Pancreas (tissue), 10 donors: Measurements from ENCODE around the gene NDC1. TPM values are rescaled to one million over a fixed set of nuclear protein-coding genes. Genes with fewer than 3 reads are reported as not detected.

Experiments
- ATAC-seq, 4 donors: fragments of 200-7000 bp; cut with Tn5 transposase; one replicate each; pipeline versions ENCODE4 v1.8.0 to v1.9.1; 2020; ENCODE audit warnings: mild to moderate bottlenecking in 4 of 4, moderate library complexity in 4 of 4
- DNase-seq, 6 donors: peaks; one replicate each; pipeline ENCODE4 v3.0.0-alpha.2; 2020
- FAIRE-seq: peaks from 2 replicates; lab custom pipeline; 2012; peaks lifted over from hg19 to GRCh38; lab: Jason Lieb, UNC
- H3K27ac ChIP-seq, 4 donors: fragments of 200-600 bp; sonication (generic); 1 replicate in 3 of 4; 2 replicates in 1 of 4; pipeline versions ENCODE4 v1.5.0 to v1.8.0; 2020
- H3K27me3 ChIP-seq, 4 donors: fragments of 200-600 bp; one replicate each; pipeline ENCODE4 v1.8.0; 2021
- H3K36me3 ChIP-seq, 3 donors: fragments of 200-600 bp; sonication (generic) in 1 of 3; one replicate each; pipeline versions ENCODE4 v1.5.0 to v1.8.0; 2020 to 2021
- H3K4me1 ChIP-seq, 3 donors: fragments of 200-600 bp; one replicate each; pipeline ENCODE4 v1.8.0; 2021
- H3K4me3 ChIP-seq, 4 donors: fragments of 200-600 bp; sonication (generic) in 2 of 4; one replicate each; pipeline versions ENCODE4 v1.5.0 to v1.8.0; 2020 to 2021
- H3K9me3 ChIP-seq, 4 donors: fragments of 200-600 bp; one replicate each; pipeline ENCODE4 v1.8.0; 2021
- WGBS, 2 donors: extraction: QIAGEN DNeasy Blood & Tissue Kit; methylation state at CpG; one replicate each; pipeline ENCODE4 v1.1.7; 2013; 5-methylcytosine and 5-hydroxymethylcytosine counted together
- intact Hi-C, 3 donors: fragments of 100-400 bp; cut with DNase I; formaldehyde crosslinking; loops; one replicate each; pipeline versions ENCODE4 v1.11.1 to v1.14.2; 2022
- polyA plus RNA-seq, 2 donors: library from polyadenylated mRNA; stranded (reverse); fragments of 200-250 nt; gene quantifications; one replicate each; pipeline ENCODE4 v1.2.3, GENCODE V29; 2013
- total RNA-seq, 6 donors: library from RNA; stranded (reverse); fragmentation: NEBNext Ultra II Directional in 4 of 6; extraction: Animal tissue kit (Norgen Biotek cat#: 25700) in 4 of 6; gene quantifications; one replicate each; pipeline versions ENCODE4 v1.2.1 to v1.2.4, GENCODE V29; 2021 to 2023
- TF ChIP-seq, protein P1 (sequence below), 4 donors: fragments of 200-600 bp; sonication (generic) in 3 of 4; IDR thresholded peaks; one replicate each; pipeline versions ENCODE4 v1.5.0 to v1.8.0; 2021; ENCODE audit warnings: antibody characterized with exemption in 4 of 4
- donor health status: healthy with polysubstance abuse.
- donor health status: DM: no; HTN: no; CAD: no; lungs with moderate emphysema.
- donor health status: DM: no; HTN: no; CAD: no.
- donor health status: control.
- donor health status: control.
- donor health status: Bipolar disorder and iron deficiency.
- donor health status: DM: yes; HTN: yes; CAD: no.
- donor health status: DM: no; HTN: no; CAD: no.
- donor health status: DM: no; HTN: no; CAD: no.
- donor health status: DM: yes; HTN: yes; CAD: no.

The NDC1 gene
- total and polyA plus RNA-seq, 8 donors, result 1.6 to 7.4 (median 4.7) TPM

DNA sequence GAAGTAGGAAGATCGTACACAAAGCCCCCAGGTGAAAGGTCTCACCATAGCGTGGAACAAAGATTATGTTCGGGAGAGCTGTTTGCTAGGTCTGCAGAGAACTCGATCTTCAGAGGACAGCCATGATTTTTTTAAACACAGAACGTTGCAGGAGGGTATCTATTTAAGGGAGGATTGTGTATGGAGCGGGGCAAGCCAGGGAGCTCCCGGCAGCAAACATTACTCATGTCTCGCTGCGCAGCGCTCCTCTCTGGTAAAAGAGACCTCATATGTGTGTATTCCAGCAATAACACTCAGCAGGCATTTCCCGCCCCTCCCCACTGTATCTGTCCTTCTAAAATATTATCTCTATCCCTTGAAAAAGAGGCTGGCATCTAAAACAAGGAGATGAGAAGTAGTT is 101.8 kb downstream of the NDC1 start:
- Histone ChIP-seq H3K4me1 (peaks cover 0 to 10% (median 0%) of the 10 kb centered on the region in 3 donors), H3K9me3 (no peaks in the 10 kb centered on the region), H3K27ac (no peak overlapping the region), H3K27me3 (peaks cover 0 to 8% (median 3%) of the 10 kb centered on the region in 4 donors), H3K4me3 (no peak overlapping the region), H3K36me3 (no peaks in the 10 kb centered on the region)
- no peak for FAIRE-seq
- intact Hi-C loops, result no loop called here
- ATAC-seq, result no peak
- 75 to 76% methylated on average over 11 of the region's 11 CpGs for WGBS, 2 donors
- DNase-seq, result no peak
- TF ChIP-seq, protein P1, sequence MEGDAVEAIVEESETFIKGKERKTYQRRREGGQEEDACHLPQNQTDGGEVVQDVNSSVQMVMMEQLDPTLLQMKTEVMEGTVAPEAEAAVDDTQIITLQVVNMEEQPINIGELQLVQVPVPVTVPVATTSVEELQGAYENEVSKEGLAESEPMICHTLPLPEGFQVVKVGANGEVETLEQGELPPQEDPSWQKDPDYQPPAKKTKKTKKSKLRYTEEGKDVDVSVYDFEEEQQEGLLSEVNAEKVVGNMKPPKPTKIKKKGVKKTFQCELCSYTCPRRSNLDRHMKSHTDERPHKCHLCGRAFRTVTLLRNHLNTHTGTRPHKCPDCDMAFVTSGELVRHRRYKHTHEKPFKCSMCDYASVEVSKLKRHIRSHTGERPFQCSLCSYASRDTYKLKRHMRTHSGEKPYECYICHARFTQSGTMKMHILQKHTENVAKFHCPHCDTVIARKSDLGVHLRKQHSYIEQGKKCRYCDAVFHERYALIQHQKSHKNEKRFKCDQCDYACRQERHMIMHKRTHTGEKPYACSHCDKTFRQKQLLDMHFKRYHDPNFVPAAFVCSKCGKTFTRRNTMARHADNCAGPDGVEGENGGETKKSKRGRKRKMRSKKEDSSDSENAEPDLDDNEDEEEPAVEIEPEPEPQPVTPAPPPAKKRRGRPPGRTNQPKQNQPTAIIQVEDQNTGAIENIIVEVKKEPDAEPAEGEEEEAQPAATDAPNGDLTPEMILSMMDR (IDR thresholded peaks at IDR 0.05), result no peak

DNA sequence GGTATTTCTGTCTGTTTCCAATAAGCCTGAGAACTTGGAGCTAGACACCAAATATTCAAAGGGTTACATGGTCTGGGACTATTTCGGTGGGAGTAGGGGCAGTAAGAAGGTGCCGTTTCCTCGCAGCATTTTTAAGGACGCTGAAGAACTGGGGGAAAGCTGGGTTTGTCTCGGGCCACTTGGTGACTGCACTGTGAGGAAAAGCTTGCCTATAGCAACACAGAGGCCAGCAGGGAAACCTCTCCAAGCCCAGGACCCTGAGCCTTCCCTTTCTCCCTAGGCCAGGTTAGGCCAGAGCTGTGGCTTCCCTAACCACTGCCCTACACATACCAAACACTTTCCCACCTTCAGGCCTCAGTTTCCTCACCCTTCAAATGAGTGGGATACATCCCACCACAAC is 102.4 kb downstream of the NDC1 start:
- peaks cover 0 to 10% (median 0%) of the 10 kb centered on the region in 3 donors for H3K4me1 ChIP-seq
- no peak for ATAC-seq
- intact Hi-C loops, result no loop called here
- no peaks in the 10 kb centered on the region for H3K36me3 ChIP-seq
- no peak overlapping the region for H3K27ac ChIP-seq
- H3K27me3 ChIP-seq, result peaks cover 0 to 8% (median 3%) of the 10 kb centered on the region in 4 donors
- TF ChIP-seq, protein P1 (IDR thresholded peaks at IDR 0.05), result no peak
- no peak for FAIRE-seq
- H3K9me3 ChIP-seq, result no peaks in the 10 kb centered on the region
- 75 to 91% methylated on average over 5 of the region's 5 CpGs for WGBS, 2 donors
- no peak for DNase-seq
- no peak overlapping the region for H3K4me3 ChIP-seq

DNA sequence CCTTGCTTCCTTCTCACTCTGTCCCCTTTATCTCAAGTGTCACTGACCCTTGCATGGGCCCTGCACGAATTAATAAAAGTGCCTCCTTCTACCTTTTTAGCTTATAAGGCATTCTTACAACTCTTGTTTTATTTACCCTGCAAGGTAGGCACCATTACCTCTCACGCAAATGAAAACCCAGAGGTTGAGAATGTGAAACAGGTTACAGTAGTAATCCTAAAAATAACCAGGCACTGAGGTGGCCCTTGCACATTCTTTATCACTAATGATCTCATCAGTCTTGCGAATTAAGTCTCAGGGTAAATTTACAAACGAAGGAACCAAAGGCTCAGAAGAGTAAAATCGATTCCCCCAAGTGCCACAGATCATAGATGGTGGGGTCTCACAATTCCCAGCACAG is 102.8 kb downstream of the NDC1 start:
- intact Hi-C loops, result no loop called here
- Histone ChIP-seq H3K4me1 (peaks cover 0 to 10% (median 0%) of the 10 kb centered on the region in 3 donors), H3K36me3 (no peaks in the 10 kb centered on the region), H3K9me3 (no peaks in the 10 kb centered on the region), H3K27me3 (peaks cover 0 to 8% (median 3%) of the 10 kb centered on the region in 4 donors), H3K4me3 (no peak overlapping the region), H3K27ac (no peak overlapping the region)
- TF ChIP-seq, protein P1 (IDR thresholded peaks at IDR 0.05), result no peak
- 59 to 60% methylated on average over 5 of the region's 5 CpGs for WGBS, 2 donors
- no peak for FAIRE-seq
- no peak for DNase-seq
- ATAC-seq, result no peak

DNA sequence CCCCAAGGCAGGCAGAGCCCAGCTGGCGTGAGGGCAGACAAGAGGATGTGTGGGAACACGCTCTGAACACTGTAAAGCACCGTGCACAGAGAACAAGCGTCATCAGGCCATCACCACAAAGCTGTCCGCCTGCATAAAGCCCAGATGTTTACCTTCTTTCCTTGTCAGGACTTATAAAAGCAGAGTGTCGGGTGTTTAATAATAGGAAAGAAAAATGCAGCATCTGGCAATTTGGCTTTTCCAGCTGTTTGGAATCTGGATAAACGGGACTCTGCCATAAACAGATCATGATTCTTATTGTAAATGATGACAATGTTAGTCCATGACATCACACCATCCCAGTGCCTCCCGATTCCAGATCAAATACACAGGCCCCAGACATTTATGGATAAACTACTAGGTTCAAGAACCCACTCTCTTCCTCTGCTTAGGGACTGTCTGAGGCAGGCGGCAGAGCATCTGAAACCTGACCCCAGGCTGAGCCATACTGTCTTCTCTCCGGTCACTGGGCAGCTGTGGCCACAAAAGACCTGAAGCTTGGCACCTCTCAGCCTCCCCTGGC is 103.4 kb downstream of the NDC1 start:
- 68 to 74% methylated on average over 10 of the region's 10 CpGs for WGBS, 2 donors
- intact Hi-C loops, result no loop called here
- Histone ChIP-seq H3K9me3 (no peaks in the 10 kb centered on the region), H3K27me3 (peaks cover 0 to 8% (median 3%) of the 10 kb centered on the region in 4 donors), H3K4me3 (no peak overlapping the region), H3K27ac (no peak overlapping the region), H3K36me3 (no peaks in the 10 kb centered on the region), H3K4me1 (peaks cover 0 to 10% (median 0%) of the 10 kb centered on the region in 3 donors)
- FAIRE-seq, result no peak
- TF ChIP-seq, protein P1 (IDR thresholded peaks at IDR 0.05), result no peak
- DNase-seq, result no peak
- ATAC-seq, result no peak

DNA sequence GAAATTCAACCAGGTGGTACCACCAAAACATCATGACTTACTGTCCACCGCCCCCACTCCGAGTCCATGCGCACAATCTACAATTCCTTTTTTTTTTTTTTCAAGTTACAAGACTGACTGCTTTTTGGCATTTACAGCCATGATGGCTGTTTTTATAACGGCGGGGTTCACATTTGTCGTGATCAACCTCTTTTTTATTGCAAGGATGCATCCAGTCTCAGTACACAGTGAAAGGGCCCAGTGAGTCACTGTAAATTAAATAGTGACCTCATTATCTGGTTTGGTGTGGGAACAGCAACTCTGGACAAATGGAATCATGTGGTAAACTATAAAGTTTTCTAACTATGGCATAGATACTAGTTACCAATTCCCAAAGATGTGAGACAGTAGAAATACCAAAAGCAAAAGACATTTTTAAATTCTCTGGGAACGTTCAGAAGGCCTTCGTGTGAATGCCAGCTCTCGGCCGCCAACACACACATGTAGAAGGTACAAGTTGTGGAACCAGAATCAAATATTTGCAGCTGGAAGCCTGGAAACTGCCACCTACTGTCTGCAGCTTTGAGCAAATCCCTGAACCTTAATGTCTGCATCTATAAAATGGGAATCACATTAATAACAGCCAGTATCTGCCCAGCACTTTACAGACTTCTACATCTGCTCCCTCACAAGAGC is 104.0 kb downstream of the NDC1 start:
- ATAC-seq, result no peak
- intact Hi-C loops, result no loop called here
- H3K9me3 ChIP-seq, result no peaks in the 10 kb centered on the region
- FAIRE-seq, result no peak
- no peak overlapping the region for H3K27ac ChIP-seq
- TF ChIP-seq, protein P1 (IDR thresholded peaks at IDR 0.05), result no peak
- peaks cover 0 to 10% (median 0%) of the 10 kb centered on the region in 3 donors for H3K4me1 ChIP-seq
- H3K4me3 ChIP-seq, result no peak overlapping the region
- DNase-seq, result no peak
- H3K27me3 ChIP-seq, result peaks cover 0 to 8% (median 3%) of the 10 kb centered on the region in 4 donors
- 79 to 85% methylated on average over 10 of the region's 10 CpGs for WGBS, 2 donors
- no peaks in the 10 kb centered on the region for H3K36me3 ChIP-seq
